LNCAP (cell line): ENCODE data around the gene MFSD8.

Experiments
- TF ChIP-seq, protein P1 (sequence below): fragments of 450-650 bp; IDR thresholded peaks from 2 replicates; pipeline ENCODE4 v1.5.1; 2017; ENCODE audit warnings: mild to moderate bottlenecking

Gene MFSD8

DNA sequence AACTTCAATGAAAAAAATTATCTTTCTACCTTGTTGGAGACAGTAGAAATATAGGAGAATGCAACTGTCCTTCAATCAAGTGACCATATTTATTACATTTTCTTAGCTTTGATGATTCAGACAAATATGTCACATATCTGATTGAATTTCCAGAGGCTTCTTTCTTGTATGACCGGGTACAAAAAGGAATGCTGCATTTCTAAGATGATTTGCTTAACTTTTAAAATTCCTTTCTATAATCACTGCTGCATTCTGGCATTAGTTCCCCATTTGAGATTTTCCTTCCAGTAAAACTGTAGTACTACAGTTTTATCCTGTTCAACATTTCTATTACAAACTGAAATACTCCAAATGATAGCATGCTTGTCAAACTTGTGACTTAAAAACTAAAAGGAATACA lies 5.2 kb downstream of the MFSD8 start:
- TF ChIP-seq, protein P1, sequence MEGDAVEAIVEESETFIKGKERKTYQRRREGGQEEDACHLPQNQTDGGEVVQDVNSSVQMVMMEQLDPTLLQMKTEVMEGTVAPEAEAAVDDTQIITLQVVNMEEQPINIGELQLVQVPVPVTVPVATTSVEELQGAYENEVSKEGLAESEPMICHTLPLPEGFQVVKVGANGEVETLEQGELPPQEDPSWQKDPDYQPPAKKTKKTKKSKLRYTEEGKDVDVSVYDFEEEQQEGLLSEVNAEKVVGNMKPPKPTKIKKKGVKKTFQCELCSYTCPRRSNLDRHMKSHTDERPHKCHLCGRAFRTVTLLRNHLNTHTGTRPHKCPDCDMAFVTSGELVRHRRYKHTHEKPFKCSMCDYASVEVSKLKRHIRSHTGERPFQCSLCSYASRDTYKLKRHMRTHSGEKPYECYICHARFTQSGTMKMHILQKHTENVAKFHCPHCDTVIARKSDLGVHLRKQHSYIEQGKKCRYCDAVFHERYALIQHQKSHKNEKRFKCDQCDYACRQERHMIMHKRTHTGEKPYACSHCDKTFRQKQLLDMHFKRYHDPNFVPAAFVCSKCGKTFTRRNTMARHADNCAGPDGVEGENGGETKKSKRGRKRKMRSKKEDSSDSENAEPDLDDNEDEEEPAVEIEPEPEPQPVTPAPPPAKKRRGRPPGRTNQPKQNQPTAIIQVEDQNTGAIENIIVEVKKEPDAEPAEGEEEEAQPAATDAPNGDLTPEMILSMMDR: no peak

DNA sequence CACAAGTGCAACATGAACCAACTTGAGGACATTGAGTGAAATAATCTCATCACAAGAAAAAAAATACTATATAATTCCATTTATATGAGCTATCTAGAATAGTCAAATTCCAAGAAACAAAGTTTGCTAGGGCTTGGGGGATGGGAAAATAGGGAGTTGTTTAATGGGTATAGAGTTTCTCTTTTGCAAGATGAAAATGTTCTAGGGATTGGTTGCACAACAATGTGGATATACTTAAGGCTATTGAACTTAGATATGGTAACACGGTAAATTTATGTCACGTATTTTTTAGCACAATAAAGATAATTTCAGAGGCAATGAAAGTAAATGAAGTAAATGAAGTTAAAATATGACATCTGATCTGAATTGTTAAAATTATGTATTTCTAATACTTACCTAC lies 7.9 kb downstream of the MFSD8 start:
- TF ChIP-seq, protein P1: no peak

DNA sequence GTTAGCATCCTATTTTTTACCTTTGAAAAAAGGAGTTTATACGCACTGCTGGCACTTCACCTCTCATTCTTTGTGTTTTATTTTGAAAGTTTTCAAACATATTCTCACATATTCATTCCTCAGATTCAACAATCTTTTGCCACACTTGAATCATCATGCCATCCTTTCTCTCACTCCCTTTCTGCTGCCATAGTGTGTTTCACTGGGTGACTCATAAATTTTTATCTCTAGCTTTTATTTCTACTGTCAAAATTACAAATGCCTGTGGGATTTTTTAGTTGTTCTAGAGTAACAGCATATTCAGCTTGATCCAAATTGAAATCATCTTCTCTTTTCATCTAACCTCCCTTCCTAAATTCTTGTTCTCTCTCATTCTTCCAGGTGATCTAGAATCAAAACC lies 28.0 kb downstream of the MFSD8 start:
- TF ChIP-seq, protein P1: no peak

DNA sequence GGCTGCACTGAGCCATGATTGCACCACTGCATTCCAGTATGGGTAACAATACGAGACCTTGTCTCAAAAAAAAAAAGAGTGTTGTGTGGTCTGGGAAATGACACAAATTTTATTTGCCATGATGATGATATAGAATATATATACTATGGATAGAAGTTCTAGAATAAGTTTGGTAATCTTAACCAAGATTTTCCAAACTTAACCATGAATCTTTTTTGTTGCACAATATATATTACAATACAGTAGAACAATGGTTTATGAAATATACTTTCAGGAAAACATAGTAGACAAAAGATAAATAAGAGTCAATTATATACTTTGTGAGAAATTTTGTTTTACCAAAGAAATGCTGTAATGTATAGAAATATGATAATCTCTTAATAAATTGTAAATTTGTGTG lies 34.8 kb downstream of the MFSD8 start:
- TF ChIP-seq, protein P1: no peak

DNA sequence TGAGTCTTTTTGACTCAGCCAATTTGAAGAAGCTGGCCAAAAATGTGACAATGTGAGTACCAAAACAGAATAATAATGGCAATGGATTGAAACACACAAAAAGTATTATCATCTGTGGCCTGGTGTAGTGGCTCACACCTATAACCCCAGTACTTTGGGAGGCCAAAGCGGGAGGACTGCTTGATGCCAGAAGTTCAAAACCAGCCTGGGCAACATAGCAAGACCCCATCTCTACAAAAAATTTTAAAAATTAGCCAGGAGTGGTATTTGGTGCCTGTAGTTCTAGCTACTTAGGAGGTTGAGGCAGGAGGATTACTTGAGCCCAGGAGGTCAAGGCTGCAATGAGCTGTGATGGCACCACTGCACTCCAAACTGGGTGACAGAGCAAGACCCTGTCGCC lies 42.7 kb downstream of the MFSD8 start:
- TF ChIP-seq, protein P1: no peak

DNA sequence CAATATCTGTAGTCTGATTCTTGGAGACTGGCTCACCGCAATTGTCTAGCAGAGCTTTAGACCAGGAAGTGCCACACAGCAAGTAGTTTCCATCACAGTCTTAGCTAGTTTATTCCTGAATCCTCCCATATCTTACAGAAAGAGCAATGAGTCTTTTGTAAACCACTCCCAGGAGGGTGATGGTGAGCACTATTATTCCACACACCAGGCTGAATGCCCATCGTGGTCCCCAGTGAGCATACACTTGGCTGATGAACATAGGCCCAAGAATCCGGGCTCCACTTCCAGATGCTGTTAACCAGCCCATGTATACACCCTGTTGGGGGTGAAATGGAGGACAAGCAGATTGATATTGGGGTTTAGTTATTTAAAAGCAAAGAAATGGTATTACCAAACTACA lies 44.5 kb downstream of the MFSD8 start:
- TF ChIP-seq, protein P1: no peak

DNA sequence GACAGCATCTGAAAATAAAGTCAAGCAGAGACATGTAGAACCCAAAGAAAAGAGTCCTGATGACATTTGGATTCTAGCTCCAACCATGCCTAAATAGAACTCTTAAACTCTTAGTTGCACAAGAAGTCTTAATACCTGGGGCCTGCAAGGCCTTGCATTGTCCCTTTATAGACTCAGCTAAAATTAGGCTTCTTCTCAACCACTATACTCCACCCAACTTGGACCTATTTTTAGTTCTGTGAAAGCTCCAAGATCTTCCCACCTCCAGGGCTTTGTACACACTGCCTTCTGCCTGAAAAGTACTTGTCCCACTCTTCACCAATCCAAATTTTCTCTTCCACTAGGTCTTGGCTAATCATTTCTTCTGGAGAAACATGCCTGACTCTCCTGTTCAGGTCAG lies 47.8 kb downstream of the MFSD8 start:
- TF ChIP-seq, protein P1: no peak

DNA sequence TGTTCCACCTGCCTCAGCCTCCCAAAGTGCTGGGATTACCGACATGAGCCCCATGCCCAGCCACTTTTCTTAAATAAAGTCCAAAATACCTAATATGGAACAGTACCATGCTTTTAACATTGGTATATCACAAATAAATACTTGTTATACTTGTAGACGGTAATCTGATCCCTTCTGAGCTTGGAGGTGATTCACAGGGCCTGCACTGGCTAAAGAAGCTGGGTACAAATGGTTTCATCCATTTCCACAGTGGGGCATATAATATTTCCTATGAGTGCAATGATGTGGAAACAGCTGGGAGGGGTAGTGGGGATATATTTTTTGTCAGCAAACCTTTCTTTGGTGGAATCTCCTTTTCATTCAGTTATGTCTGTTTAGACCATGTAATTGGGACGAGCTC lies 48.5 kb downstream of the MFSD8 start:
- TF ChIP-seq, protein P1: no peak
